IMR-90 (cell line): ENCODE results near the gene GSK3B.

Experiments
- CEBPB ChIP-seq: IDR thresholded peaks from 2 replicates; pipeline ENCODE4 v1.6.1; 2012; ENCODE audit warnings: low read depth, low read length, improper control_type of control experiment
- CHD1 ChIP-seq: IDR thresholded peaks from 2 replicates; pipeline ENCODE4 v1.6.1; 2012; ENCODE audit warnings: low read depth, low read length, improper control_type of control experiment
- FOS ChIP-seq: fragments of 150-350 bp; IDR thresholded peaks from 2 replicates; pipeline ENCODE4 v1.6.1; 2016; ENCODE audit warnings: low read depth, low read length
- MAFK ChIP-seq: IDR thresholded peaks from 2 replicates; pipeline ENCODE4 v1.6.1; 2012; ENCODE audit warnings: low read depth, low read length, improper control_type of control experiment
- MXI1 ChIP-seq: IDR thresholded peaks from 2 replicates; pipeline ENCODE4 v1.6.1; 2012; ENCODE audit warnings: low read depth, mild to moderate bottlenecking, low read length, moderate library complexity, borderline replicate concordance
- POLR2A ChIP-seq: IDR thresholded peaks from 2 replicates; pipeline ENCODE4 v1.6.1; 2012; ENCODE audit warnings: mild to moderate bottlenecking, low read depth, low read length
- TF ChIP-seq, protein P1 (sequence below): conservative IDR thresholded peaks from 2 replicates; pipeline ENCODE4 v1.5.1; 2012; ENCODE audit warnings: mild to moderate bottlenecking, low read depth, low read length, improper control_type of control experiment
- TF ChIP-seq, protein P2 (sequence below): fragments of 150-350 bp; IDR thresholded peaks from 2 replicates; pipeline ENCODE4 v1.6.1; 2016; ENCODE audit warnings: low read depth, mild to moderate bottlenecking, low read length, moderate library complexity, borderline replicate concordance

DNA sequence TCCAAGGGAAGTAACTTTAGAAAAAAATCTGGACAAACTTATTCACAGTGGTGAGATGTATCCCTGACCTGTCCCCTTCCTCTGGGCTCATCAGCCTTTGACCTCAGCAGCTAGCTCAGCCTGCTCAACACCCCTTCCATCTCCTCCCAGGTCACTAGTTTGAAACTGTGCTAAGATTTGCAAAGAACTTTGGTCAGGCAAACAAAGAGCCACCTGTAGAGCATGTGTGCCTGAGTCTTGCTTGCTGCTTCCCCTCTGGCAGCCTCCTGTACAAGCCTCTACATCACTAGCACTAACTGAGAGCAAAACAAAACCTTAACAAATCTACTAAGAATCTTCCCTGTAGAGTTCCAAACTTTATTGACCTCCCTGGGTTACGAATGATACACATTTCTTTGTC lies 268.4 kb downstream of the GSK3B start:
- TF ChIP-seq MAFK: no peak
- TF ChIP-seq POLR2A: no peak
- TF ChIP-seq CEBPB: no peak
- TF ChIP-seq, protein P1, sequence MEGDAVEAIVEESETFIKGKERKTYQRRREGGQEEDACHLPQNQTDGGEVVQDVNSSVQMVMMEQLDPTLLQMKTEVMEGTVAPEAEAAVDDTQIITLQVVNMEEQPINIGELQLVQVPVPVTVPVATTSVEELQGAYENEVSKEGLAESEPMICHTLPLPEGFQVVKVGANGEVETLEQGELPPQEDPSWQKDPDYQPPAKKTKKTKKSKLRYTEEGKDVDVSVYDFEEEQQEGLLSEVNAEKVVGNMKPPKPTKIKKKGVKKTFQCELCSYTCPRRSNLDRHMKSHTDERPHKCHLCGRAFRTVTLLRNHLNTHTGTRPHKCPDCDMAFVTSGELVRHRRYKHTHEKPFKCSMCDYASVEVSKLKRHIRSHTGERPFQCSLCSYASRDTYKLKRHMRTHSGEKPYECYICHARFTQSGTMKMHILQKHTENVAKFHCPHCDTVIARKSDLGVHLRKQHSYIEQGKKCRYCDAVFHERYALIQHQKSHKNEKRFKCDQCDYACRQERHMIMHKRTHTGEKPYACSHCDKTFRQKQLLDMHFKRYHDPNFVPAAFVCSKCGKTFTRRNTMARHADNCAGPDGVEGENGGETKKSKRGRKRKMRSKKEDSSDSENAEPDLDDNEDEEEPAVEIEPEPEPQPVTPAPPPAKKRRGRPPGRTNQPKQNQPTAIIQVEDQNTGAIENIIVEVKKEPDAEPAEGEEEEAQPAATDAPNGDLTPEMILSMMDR: no peak
- no peak for TF ChIP-seq MXI1
- TF ChIP-seq FOS: no peak
- TF ChIP-seq CHD1: no peak
- TF ChIP-seq, protein P2, sequence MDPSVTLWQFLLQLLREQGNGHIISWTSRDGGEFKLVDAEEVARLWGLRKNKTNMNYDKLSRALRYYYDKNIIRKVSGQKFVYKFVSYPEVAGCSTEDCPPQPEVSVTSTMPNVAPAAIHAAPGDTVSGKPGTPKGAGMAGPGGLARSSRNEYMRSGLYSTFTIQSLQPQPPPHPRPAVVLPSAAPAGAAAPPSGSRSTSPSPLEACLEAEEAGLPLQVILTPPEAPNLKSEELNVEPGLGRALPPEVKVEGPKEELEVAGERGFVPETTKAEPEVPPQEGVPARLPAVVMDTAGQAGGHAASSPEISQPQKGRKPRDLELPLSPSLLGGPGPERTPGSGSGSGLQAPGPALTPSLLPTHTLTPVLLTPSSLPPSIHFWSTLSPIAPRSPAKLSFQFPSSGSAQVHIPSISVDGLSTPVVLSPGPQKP: no peak
